SK-N-MC (cell line): Measurements from ENCODE around the gene LGI1.

Experiments used
- DNase-seq: peaks from one replicate; pipeline ENCODE4 v3.0.0-alpha.2; 2011; ENCODE audit warnings: low read depth, low spot score
- H3K27ac ChIP-seq: fragments of 200-600 bp; sonication (generic); 2 replicates; pipeline ENCODE4 v1.5.1; 2016; ENCODE audit warnings: mixed run types
- H3K36me3 ChIP-seq: fragments of 200-600 bp; sonication (generic); 2 replicates; pipeline ENCODE4 v1.6.1; 2017; ENCODE audit warnings: antibody characterized with exemption, low read length, mixed read lengths; ENCODE audit not compliant: insufficient read depth
- H3K4me3 ChIP-seq: fragments of 200-600 bp; sonication (generic); 2 replicates; pipeline ENCODE4 v1.5.1; 2016
- H3K9ac ChIP-seq: fragments of 200-600 bp; sonication (generic); 2 replicates; pipeline ENCODE4 v1.8.0; 2017; ENCODE audit warnings: mixed run types, mixed read lengths; ENCODE audit not compliant: insufficient read length
- H3K9me3 ChIP-seq: fragments of 200-600 bp; sonication (generic); 2 replicates; pipeline ENCODE4 v1.6.1; 2017; ENCODE audit warnings: low read depth, mild to moderate bottlenecking, antibody characterized with exemption, low read length, moderate library complexity, mixed read lengths
- EZH2 ChIP-seq: fragments of 200-600 bp; sonication (generic); IDR thresholded peaks from one replicate; pipeline ENCODE4 v1.6.1; 2017; ENCODE audit warnings: antibody characterized with exemption
- FOXP2 ChIP-seq: optimal IDR thresholded peaks from 2 replicates; pipeline ENCODE3; 2011; ENCODE audit warnings: mild to moderate bottlenecking, moderate library complexity; ENCODE audit not compliant: insufficient read depth; ENCODE audit errors: extremely low read length, control extremely low read depth
- POLR2AphosphoS5 ChIP-seq: IDR thresholded peaks from 2 replicates; pipeline ENCODE4 v1.6.1; 2012; ENCODE audit warnings: mild to moderate bottlenecking, low read depth, low read length, borderline replicate concordance

Gene LGI1

GRCh38 chr10:93806903-93807302 is 49.2 kb downstream of the LGI1 start:
- Histone ChIP-seq H3K9ac (no peak overlapping the region), H3K9me3 (no peaks in the 10 kb centered on the region), H3K4me3 (no peak overlapping the region), H3K27ac (no peak overlapping the region), H3K36me3 (no peaks in the 10 kb centered on the region)
- TF ChIP-seq POLR2AphosphoS5: no peak
- no peak for TF ChIP-seq FOXP2
- no peak for TF ChIP-seq EZH2
- no peak for DNase-seq

- H3K36me3 ChIP-seq: no peaks in the 10 kb centered on the region
- no peak overlapping the region for H3K27ac ChIP-seq
- no peak for TF ChIP-seq EZH2
- no peak for TF ChIP-seq FOXP2
- TF ChIP-seq POLR2AphosphoS5: no peak
- no peak overlapping the region for H3K4me3 ChIP-seq
- H3K9me3 ChIP-seq: no peaks in the 10 kb centered on the region
- H3K9ac ChIP-seq: no peak overlapping the region
- DNase-seq: no peak
Measured at GRCh38 chr10:93807371-93807770, 49.6 kb downstream of the LGI1 start.

- no peak overlapping the region for H3K9ac ChIP-seq
- H3K4me3 ChIP-seq: no peak overlapping the region
- no peaks in the 10 kb centered on the region for H3K9me3 ChIP-seq
- H3K36me3 ChIP-seq: no peaks in the 10 kb centered on the region
- TF ChIP-seq EZH2 (no peak), POLR2AphosphoS5 (no peak)
- no peak overlapping the region for H3K27ac ChIP-seq
- no peak for DNase-seq
Measured at GRCh38 chr10:93812659-93813338, 55.1 kb downstream of the LGI1 start.

- Histone ChIP-seq H3K9ac (no peak overlapping the region), H3K9me3 (no peaks in the 10 kb centered on the region), H3K27ac (no peak overlapping the region), H3K36me3 (no peaks in the 10 kb centered on the region), H3K4me3 (no peak overlapping the region)
- TF ChIP-seq EZH2 (no peak), POLR2AphosphoS5 (no peak), FOXP2 (no peak)
- DNase-seq: no peak
Measured at GRCh38 chr10:93813507-93814465, 56.0 kb downstream of the LGI1 start.

GRCh38 chr10:93815304-93816096 is 57.8 kb downstream of the LGI1 start:
- Histone ChIP-seq H3K27ac (no peak overlapping the region), H3K9ac (no peak overlapping the region)
- DNase-seq: no peak

GRCh38 chr10:93816123-93816747 is 58.5 kb downstream of the LGI1 start:
- no peaks in the 10 kb centered on the region for H3K9me3 ChIP-seq
- H3K36me3 ChIP-seq: no peaks in the 10 kb centered on the region
- DNase-seq: no peak
- no peak overlapping the region for H3K9ac ChIP-seq
- H3K27ac ChIP-seq: no peak overlapping the region
- H3K4me3 ChIP-seq: no peak overlapping the region
- no peak for TF ChIP-seq EZH2
- no peak for TF ChIP-seq FOXP2
- no peak for TF ChIP-seq POLR2AphosphoS5

More at GRCh38 chr10:93815304-93816096, 57.8 kb downstream of the LGI1 start:
- Histone ChIP-seq H3K36me3 (no peaks in the 10 kb centered on the region), H3K9me3 (no peaks in the 10 kb centered on the region), H3K4me3 (no peak overlapping the region)
- no peak for TF ChIP-seq EZH2
- no peak for TF ChIP-seq FOXP2
- TF ChIP-seq POLR2AphosphoS5: no peak

GRCh38 chr10:93818086-93818485 is 60.4 kb downstream of the LGI1 start:
- no peak for DNase-seq
- no peak overlapping the region for H3K27ac ChIP-seq

More at GRCh38 chr10:93818086-93818485, 60.4 kb downstream of the LGI1 start:
- no peak overlapping the region for H3K9ac ChIP-seq
- no peak overlapping the region for H3K4me3 ChIP-seq
- H3K9me3 ChIP-seq: no peaks in the 10 kb centered on the region
- TF ChIP-seq EZH2 (no peak), FOXP2 (no peak), POLR2AphosphoS5 (no peak)
- H3K36me3 ChIP-seq: no peaks in the 10 kb centered on the region
